HT-29 (cell line): ENCODE results near the gene INSYN2A. TPM values are rescaled to one million over a fixed set of nuclear protein-coding genes. Genes with fewer than 3 reads are reported as not detected.

Experiments
- DNase-seq: peaks from one replicate; pipeline ENCODE4 v3.0.0-alpha.2; 2015; ENCODE audit warnings: low spot score
- total RNA-seq: library from RNA; depleted of rRNA; stranded (reverse); fragments of >200 nt; shearing (Covaris generic); gene quantifications from 2 replicates; pipeline ENCODE4 v1.2.3, GENCODE V29; 2014

INSYN2A gene
- total RNA-seq, 1 experiment from 2014 or later, result not detected

DNA sequence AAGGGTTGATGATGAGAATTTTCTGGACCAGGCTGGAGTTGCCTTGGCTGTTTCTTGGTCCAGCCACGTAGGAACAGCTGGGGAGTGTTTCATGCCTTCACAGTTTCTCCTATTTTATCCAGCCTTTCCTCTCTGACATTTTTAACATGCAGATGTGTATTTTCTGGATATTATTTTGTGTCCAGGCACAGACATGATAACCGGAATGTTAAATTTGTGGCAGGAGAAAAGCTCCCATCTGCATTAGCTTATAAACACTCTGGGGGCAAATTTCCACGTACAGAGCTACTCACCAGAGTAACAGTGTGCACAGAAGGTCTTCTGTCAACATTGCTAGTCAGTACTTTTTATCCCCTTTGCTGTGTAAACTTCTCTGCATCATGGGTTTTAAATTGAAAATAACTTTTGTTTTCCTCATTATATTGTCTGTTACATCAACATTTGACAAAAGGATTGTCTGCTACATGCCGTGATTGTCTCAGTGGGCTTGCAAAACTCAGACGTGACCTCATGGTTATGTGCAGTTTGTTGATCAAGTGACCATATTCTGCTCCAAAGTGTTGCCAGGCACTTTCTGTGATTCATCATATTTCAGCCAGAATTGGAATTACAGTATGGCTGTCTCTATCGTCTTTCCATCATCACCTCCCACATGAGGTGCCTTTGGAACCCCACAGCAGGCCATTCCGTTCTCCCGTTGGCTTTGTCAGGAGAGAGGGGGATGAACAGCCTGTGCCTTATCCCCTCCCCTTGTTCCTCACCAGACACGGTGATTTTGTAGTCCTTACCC, 41.4 kb downstream of the INSYN2A start:
- DNase-seq, result no peak

DNA sequence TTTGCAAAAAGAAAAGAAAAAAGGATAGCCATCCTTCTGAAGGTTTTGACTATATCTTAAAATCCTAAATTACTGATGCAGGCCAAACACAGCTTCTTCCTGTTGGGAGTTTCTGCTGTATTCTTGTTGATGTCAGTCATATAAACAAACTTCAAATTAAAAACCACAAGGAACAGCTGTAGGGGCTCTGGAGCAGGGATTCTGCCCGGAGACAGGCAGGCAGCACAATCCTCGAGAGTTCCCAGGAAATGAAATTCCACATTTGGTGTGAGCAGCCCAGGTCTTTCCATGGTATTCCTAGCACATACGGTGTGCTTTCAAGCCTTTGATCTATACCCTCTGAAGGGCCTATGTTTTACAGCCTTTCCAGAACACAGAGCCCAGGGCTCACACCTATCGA, 43.2 kb downstream of the INSYN2A start:
- no peak for DNase-seq

DNA sequence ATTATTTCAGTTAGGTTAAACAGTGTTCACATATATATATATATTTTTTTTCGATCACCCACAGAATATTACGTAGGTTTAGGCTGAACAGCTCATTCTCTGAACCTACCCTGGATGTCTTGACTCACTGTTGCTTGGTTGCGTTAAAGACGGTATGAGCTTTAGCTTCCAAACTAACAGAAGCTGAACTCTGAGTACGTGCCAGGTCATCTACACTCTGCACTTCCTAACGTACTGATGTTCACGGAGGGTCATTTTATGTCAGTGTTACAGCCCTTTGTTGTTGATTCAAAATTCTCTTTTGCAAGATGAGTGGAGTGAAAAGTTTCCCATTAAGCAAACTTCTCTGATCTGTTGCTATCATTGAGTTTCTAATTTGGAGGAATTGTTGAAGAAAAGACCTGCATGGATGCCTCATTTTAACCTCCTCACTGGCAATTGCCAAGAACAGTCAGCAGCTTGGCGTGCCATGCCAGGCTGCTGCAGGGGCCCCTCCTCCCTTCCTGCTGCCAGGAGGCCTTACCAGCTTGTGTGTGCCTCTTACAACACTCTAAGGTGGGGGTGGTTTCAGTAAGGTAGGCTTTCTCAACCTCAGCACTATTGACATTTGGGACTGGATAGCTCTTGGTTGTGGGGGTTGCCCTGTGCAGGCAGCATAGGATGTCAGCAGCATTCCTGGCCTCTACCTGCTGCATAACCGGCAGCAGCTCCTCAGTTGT, 44.3 kb downstream of the INSYN2A start:
- no peak for DNase-seq

DNA sequence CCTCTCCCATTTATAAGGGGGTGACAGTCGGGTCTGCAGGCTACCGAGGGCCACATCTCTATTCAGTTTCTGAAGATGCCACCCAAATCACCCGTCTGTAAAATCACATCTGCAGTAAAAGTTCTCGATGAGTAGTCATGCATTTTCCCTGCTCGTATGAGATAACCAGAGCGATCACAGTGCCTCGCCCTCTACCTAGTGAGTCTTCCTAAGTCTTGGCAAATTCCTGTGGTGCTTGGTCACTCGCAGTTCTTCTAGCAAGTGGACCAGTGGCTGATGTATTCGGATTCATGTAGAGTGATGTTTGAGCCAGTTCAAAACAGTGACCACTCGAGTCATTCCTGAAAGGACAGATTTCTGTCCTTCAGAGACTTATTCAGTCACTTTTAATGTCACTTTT, 44.9 kb downstream of the INSYN2A start:
- DNase-seq, result no peak

DNA sequence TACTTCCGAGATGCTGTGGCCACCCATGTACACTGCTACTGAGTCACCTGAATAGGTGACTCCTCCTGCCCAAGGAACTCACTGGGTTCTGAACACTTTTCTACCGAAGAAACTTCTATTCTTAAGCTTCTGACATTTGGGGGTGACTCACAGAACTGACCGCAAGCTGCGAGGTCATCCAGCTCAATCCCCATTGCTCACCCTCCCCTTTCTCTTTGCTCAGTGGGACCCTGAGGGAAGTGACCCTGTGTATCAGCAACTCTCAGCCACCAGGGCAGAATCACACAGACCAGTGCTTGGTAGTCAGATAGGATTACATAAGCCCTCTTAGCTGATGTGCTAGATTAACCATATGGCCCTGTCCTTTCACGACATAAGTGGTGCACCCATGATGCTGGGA, 46.3 kb downstream of the INSYN2A start:
- no peak for DNase-seq

DNA sequence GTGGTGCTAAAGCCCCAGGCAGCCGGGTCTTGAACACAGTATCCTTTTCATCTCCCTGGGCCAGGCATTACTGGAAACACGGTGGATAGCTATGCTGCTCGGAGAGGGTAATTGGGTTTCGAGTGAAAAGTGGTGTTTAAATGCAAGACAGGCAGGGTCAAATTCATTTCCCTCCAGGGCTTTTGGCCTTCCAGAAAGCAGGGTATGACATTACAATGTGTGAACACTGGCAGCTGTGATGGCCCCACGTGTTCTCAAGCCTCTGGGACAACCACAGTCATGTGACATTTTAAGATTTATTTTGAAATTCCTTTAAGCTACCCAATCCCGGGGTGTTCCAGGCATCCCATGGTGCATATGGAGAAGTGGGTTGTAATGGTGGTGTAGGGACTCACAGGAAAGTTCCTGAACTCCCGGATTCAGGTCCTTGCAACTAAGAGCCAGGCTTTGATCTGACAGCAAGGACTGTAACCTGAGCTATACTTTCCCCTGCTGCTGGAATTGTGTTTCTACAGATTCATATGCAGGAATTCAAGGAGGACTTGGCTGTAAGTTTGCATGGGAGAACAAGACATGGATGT, 46.8 kb downstream of the INSYN2A start:
- no peak for DNase-seq

DNA sequence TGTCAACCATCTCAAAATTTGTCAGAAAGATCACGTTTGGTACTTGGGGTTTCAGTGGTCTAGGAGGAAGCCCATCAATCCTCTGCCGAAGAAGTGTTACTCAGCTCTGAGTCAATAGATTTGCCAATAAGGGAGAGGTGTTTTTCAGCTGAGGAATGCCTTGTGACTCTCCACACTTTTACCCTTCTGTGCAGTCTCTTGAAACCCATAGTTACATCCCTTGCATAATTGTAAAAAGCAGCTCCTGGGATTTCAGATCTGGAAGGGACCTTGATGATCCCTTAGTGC, 47.5 kb downstream of the INSYN2A start:
- DNase-seq, result no peak

DNA sequence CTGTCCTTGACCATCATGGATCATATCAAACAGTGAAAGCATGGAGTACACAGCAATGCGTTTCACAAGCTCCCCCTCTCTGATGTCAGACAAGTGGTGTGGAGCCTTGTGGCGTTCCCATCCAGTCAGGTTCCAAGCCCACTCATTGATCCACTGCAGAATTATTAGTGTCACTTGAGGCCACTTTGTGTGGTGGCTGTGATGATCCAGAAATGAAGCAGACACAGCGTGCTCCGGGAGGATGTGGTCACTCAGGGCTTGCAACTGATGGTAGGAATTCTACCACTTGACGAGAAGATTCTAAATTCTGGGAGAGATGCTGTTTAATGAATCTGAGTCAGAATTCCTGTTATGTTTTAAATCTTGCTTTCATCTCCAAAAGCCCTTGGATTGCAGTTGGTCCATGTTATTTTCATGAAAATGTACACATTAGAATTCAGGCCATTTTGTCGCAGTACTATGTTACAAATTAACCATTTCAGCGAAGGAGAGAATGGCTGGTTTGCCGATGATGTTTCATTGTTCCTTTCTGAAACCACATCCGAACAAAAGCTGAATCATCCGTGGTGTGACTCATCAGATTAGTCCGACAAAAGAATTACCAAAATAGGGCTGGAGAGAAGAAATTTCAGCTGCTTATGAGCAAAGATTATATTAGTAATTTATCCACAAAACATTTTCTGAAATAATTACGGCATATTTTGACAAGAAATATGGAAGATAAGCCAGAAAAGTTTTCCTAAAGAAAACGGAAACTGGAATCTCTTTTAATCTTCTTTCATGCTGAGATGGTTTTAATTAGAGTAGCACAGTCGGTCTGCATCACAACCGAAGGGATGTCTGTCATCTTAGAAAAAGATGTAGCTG, 48.1 kb downstream of the INSYN2A start:
- peak; percentile 3 for DNase-seq

DNA sequence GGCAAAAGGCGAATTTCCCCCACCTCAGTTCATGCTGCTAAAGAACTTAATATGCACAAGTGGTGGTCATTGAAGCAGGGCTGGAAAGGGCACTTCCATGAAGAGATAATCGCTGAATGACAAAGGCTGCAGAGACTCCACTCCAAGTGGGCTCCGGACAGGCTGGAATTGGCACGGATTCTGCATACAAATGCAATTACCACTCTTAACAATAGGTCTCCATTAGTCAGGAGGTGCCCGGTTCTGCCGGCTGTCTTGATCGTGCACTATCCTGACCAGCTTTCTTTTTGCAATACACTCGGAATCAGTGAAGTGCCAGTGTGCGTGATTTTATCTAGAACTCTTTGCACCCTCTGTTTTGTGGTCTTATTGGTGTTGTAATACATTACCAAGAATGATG, 49.7 kb downstream of the INSYN2A start:
- no peak for DNase-seq
